Measurements from ENCODE around the gene DOCK3. TPM values are rescaled to one million over a fixed set of nuclear protein-coding genes. Genes with fewer than 3 reads are reported as not detected.

Gene DOCK3
- total and polyA plus RNA-seq, 2 donors (not counting 3 experiments of a cell fraction or from before 2014, with no cell fraction given) = 0.08 to 0.13 TPM

DNA sequence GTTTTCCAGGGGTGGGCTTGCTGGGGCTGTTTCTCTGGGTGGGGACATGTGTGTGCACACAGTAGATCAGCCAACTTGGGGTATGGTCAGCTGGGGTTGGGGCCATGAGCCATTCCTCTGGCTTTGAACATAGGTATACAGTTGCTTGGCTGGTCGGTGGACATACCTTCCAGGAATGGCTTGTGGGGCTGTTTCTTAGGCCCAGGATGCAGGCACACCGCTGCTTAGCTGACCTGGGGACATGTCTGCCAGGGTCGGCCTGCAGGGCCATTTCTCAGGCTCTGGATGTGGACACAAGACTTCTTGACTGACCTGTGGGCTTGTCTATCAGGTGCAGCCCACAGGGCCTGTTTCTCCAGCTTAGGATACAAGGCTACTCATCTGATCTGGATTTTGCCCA, 130.6 kb downstream of the DOCK3 start:
- Histone ChIP-seq H3K36me3 (ENCODE audit: control insufficient read depth in 2 of 2, extremely low read depth in 1 of 2, insufficient read depth in 2 of 2, low read length in 2 of 2) (no peaks in the 10 kb centered on the region), H3K4me2 (ENCODE audit: insufficient read depth, low read length) (no peak overlapping the region), H3K4me3 (replicated peaks in 1 of 3; ENCODE audit: insufficient read depth in 1 of 3, low read depth in 1 of 3, low read length in 3 of 3) (no peak overlapping the region), H3K9me3 (replicated peaks; ENCODE audit: control insufficient read depth, insufficient read depth, low read length) (no peaks in the 10 kb centered on the region), H4K20me1 (replicated peaks; ENCODE audit: control insufficient read depth, extremely low read depth, insufficient read depth, low read length) (no peaks in the 10 kb centered on the region), H3K79me2 (ENCODE audit: control insufficient read depth, insufficient read depth, low read length) (no peaks in the 10 kb centered on the region), H2AFZ (ENCODE audit: low read depth, low read length) (no peak overlapping the region), H3K27ac (ENCODE audit: insufficient read depth, low read depth, low read length) (no peak overlapping the region), H3K4me1 (ENCODE audit: control insufficient read depth, extremely low read depth, insufficient read depth, low read length) (no peaks in the 10 kb centered on the region), H3K9me1 (replicated peaks; ENCODE audit: control insufficient read depth, extremely low read depth, insufficient read depth, low read length) (no peaks in the 10 kb centered on the region), H3K9ac (replicated peaks; ENCODE audit: extremely low read depth, insufficient read depth, low read length) (no peak overlapping the region), H3K27me3 (ENCODE audit: control insufficient read depth in 2 of 2, insufficient read depth in 2 of 2, low read length in 2 of 2) (no peaks in the 10 kb centered on the region)
- ChIA-PET CTCF (no interaction called here), POLR2A (no interaction called here)
- dilution Hi-C loops (cut with MboI; ENCODE audit: extremely low pct_ligation_motif_present, low sequenced_read_pairs) = no loop called here
- no peak for TF ChIP-seq POLR2A (IDR thresholded peaks at IDR 0.05; ENCODE audit: low read depth, low read length)
- TF ChIP-seq FOS (IDR thresholded peaks at IDR 0.05; ENCODE audit: borderline replicate concordance, insufficient read depth, low read length) = no peak
- no peak for TF ChIP-seq MYC (IDR thresholded peaks at IDR 0.05; ENCODE audit: low read depth, low read length)
- no peak for TF ChIP-seq POLR2AphosphoS5 (IDR thresholded peaks at IDR 0.05; ENCODE audit: insufficient read depth, low read depth, low read length)
- TF ChIP-seq EZH2 (IDR thresholded peaks at IDR 0.05; ENCODE audit: borderline replicate concordance, low read depth, low read length, severe bottlenecking) = no peak
- TF ChIP-seq, protein P1, sequence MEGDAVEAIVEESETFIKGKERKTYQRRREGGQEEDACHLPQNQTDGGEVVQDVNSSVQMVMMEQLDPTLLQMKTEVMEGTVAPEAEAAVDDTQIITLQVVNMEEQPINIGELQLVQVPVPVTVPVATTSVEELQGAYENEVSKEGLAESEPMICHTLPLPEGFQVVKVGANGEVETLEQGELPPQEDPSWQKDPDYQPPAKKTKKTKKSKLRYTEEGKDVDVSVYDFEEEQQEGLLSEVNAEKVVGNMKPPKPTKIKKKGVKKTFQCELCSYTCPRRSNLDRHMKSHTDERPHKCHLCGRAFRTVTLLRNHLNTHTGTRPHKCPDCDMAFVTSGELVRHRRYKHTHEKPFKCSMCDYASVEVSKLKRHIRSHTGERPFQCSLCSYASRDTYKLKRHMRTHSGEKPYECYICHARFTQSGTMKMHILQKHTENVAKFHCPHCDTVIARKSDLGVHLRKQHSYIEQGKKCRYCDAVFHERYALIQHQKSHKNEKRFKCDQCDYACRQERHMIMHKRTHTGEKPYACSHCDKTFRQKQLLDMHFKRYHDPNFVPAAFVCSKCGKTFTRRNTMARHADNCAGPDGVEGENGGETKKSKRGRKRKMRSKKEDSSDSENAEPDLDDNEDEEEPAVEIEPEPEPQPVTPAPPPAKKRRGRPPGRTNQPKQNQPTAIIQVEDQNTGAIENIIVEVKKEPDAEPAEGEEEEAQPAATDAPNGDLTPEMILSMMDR (IDR thresholded peaks at IDR 0.05; ENCODE audit: extremely low read depth in 1 of 2, insufficient read depth in 1 of 2, low read depth in 1 of 2, low read length in 2 of 2) = no peak
- TF ChIP-seq, protein P2, sequence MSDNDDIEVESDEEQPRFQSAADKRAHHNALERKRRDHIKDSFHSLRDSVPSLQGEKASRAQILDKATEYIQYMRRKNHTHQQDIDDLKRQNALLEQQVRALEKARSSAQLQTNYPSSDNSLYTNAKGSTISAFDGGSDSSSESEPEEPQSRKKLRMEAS (IDR thresholded peaks at IDR 0.05; ENCODE audit: insufficient read depth, insufficient read length) = no peak
- no peak for TF ChIP-seq GATA2 (IDR thresholded peaks at IDR 0.05; ENCODE audit: insufficient read depth, insufficient read length, low read depth, low read length)
- no peak for TF ChIP-seq JUN (IDR thresholded peaks at IDR 0.05; ENCODE audit: borderline replicate concordance, insufficient read depth, insufficient read length, low read depth)
- BruUV-seq (replicated peaks) = no TSS peak
- DNase-seq (ENCODE audit: low read depth, low spot score) (no peak), FAIRE-seq (no peak)
- intact Hi-C loops (cut with micrococcal nuclease) = no loop called here

All from endothelial cell of umbilical vein (primary cell).